ENCODE measurements around the gene ZNF687. TPM values are rescaled to one million over a fixed set of nuclear protein-coding genes. Genes with fewer than 3 reads are reported as not detected.

The ZNF687 gene, protein sequence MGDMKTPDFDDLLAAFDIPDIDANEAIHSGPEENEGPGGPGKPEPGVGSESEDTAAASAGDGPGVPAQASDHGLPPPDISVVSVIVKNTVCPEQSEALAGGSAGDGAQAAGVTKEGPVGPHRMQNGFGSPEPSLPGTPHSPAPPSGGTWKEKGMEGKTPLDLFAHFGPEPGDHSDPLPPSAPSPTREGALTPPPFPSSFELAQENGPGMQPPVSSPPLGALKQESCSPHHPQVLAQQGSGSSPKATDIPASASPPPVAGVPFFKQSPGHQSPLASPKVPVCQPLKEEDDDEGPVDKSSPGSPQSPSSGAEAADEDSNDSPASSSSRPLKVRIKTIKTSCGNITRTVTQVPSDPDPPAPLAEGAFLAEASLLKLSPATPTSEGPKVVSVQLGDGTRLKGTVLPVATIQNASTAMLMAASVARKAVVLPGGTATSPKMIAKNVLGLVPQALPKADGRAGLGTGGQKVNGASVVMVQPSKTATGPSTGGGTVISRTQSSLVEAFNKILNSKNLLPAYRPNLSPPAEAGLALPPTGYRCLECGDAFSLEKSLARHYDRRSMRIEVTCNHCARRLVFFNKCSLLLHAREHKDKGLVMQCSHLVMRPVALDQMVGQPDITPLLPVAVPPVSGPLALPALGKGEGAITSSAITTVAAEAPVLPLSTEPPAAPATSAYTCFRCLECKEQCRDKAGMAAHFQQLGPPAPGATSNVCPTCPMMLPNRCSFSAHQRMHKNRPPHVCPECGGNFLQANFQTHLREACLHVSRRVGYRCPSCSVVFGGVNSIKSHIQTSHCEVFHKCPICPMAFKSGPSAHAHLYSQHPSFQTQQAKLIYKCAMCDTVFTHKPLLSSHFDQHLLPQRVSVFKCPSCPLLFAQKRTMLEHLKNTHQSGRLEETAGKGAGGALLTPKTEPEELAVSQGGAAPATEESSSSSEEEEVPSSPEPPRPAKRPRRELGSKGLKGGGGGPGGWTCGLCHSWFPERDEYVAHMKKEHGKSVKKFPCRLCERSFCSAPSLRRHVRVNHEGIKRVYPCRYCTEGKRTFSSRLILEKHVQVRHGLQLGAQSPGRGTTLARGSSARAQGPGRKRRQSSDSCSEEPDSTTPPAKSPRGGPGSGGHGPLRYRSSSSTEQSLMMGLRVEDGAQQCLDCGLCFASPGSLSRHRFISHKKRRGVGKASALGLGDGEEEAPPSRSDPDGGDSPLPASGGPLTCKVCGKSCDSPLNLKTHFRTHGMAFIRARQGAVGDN
- total RNA-seq: 9.8 and 11.3 TPM in 2 replicates

DNA sequence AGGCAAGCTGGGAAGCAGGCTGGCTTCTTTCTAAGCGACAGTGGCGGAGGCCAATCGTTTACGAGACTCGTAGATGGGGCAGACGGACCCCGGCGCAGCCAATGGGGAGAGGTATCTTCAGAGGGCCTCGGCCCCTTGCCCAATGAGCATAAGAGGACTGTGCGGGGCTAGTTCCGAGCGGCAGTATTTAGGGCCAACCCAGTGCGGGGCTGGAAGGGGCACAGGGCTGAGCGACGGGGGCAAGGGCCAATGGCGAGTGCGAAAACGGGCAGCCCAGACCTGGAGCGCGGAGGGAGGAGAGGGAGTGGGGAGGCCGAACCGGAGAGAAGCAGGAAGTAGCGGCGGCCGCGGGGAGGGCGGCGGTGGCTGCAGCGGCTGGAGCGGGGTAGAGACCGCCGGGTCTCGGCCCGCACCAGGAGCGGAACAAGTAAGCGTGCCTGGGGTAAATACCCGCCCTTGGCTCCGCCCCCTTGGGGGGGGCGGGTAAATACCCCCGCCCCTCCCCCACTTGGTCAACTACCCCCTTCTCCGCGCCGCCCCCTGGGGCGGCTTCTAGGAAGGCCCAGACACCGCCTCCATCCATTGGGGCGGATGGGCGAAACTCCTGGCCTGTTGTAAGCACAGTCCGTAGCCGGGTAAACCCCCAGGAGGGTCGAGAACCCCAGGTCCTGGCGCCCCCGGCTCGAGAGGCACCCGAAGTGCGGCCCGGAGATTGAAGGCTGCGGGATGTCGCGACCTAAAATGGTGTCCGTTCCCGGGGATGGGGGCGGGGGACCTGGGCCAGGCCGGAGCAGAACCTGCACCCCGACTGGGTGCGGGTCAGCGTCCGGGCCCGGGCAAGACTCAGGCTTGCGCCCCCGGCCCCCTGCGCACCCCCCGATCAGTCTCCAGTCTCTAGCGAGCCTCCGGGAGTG is at the start of gene ZNF687:
ZNF687 (plus strand) TSS at position 331 of the 914 bp plus-strand sequence. CDS start 3,993 bp downstream, outside the sequence.

DNA sequence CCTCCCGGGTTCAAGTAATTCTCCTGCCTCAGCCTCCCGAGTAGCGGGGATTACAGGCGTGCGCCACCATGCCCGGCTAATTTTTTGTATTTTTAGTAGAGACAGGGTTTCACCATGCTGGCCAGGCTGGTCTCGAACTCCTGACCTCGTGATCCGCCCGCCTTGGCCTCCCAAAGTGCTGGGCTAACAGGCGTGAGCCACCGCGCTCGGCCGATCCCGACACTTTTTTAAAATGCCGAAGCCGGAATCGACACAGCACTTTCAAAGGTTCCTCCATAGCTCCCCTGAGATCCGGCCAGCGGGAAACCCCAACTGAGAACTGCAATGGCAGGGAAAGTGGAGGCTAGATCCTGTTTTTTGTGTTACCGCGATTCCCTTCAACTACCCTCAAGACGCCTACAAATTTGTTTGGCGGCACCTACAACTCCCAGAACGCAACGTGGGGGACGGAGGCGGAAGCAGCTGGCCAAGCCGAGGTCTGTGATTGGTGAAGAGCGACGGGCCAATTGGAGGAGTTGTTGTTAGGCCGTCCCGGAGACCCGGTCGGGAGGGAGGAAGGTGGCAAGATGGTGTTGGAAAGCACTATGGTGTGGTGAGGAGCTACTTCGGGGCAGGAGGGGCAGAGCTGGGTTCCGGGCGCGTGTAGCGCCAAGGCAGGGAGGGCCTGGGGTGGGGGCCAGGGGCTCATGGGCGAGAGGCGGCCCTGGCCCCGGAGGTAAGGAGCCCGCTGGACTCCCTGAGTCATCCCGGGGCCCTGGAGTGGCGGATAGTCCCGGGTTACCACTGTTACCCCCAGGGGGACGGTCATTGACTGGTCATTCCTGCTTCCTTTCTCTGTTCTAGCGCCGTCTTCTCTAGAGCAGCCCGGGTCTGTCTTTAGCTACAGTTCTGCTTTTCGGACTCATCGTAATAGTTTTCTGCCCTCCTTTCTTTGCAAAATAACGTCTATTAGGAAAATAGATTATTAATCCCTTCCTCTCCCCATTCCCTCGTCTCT is 27.6 kb upstream of the ZNF687 start, which contains the start of gene PSMD4:
PSMD4 (plus strand) TSS at position 518 of the 997 bp plus-strand sequence; CDS start at position 567, 49 bp downstream.

DNA sequence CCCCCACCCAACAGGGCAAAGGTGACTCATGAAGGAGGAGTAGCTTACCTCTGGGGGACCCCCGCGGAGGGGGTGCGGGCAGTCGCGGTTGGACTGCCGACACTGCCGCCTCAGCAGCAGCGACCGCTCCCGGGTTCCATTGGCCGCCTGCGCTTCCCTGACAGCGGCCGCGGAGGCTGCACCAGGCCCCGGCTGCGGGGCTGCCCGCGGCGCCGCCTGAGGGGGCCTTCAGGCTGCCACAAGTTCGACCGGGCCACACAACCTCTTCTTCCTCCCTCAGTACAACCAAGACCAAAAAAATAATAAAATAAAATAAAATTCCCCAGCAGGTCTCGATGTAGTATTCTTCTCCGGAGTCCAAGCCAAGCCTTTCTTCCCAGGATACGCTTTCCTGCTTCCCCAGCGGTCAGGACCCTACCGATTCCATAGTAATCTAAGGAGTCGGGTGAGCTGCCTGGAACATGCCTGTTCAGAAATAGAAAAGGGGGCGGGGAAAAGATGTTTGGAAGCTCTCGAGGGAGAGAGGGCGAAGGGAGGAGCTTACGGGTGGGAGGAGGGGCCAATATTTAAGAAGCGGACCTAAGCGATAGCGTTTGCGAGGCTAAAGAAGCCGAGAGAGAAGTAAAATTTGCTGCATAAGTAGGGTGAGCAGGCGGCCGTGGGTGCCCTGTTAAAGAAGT is 45.3 kb downstream of the ZNF687 start, which contains the start of gene PI4KB:
PI4KB (minus strand) TSS at position 194 of the 680 bp plus-strand sequence. CDS start 10,935 bp downstream, outside the sequence.

Small RNAs within 50 kb of the gene (small RNA-seq; reads per million reads assigned to genes)
- gene RN7SL444P: not detected

Other genes with a start within 250 kb of the ZNF687 start
- 0.13 and 0.36 TPM in 2 replicates for gene BNIPL, start 245.7 kb upstream of the ZNF687 start, total RNA-seq
- gene C1orf56, start 234.5 kb upstream of the ZNF687 start, total RNA-seq: 1.7 and 2.9 TPM in 2 replicates
- 78.6 and 80.0 TPM in 2 replicates for gene CDC42SE1, start 222.7 kb upstream of the ZNF687 start, total RNA-seq
- 7.5 and 11.7 TPM in 2 replicates for gene MLLT11, start 221.9 kb upstream of the ZNF687 start, total RNA-seq
- gene GABPB2, start 211.5 kb upstream of the ZNF687 start, total RNA-seq: 7.0 and 7.5 TPM in 2 replicates
- gene SEMA6C, start 135.7 kb upstream of the ZNF687 start, total RNA-seq: 15.5 and 16.6 TPM in 2 replicates
- gene TNFAIP8L2, start 125.7 kb upstream of the ZNF687 start, total RNA-seq: not detected in 2 replicates
- 4.8 and 5.3 TPM in 2 replicates for gene LYSMD1, start 116.4 kb upstream of the ZNF687 start, total RNA-seq
- gene SCNM1, start 116.2 kb upstream of the ZNF687 start, total RNA-seq: 27.0 and 29.0 TPM in 2 replicates
- 0.53 TPM in 1 of 2 replicates, not detected in the other for gene TMOD4, start 106.3 kb upstream of the ZNF687 start, total RNA-seq
- gene VPS72, start 92.1 kb upstream of the ZNF687 start, total RNA-seq: 40.4 and 46.2 TPM in 2 replicates
- 75.6 and 77.0 TPM in 2 replicates for gene PIP5K1A, start 83.7 kb upstream of the ZNF687 start, total RNA-seq
- 122 and 124 TPM in 2 replicates for gene PSMD4, start 27.6 kb upstream of the ZNF687 start, total RNA-seq
- 42.9 and 43.9 TPM in 2 replicates for gene PI4KB, start 45.1 kb downstream of the ZNF687 start, total RNA-seq
- 51.7 and 62.8 TPM in 2 replicates for gene RFX5, start 65.0 kb downstream of the ZNF687 start, total RNA-seq
- 11.3 and 12.1 TPM in 2 replicates for gene SELENBP1, start 90.4 kb downstream of the ZNF687 start, total RNA-seq
- gene PSMB4, start 117.3 kb downstream of the ZNF687 start, total RNA-seq: 355 and 391 TPM in 2 replicates
- 44.9 and 51.7 TPM in 2 replicates for gene POGZ, start 177.2 kb downstream of the ZNF687 start, total RNA-seq
- 0.93 and 1.7 TPM in 2 replicates for gene CGN, start 229.1 kb downstream of the ZNF687 start, total RNA-seq

Measured in thoracic aorta endothelial cell (primary cell).